Smooth muscle cell (in vitro differentiated cells): Measurements from ENCODE around the gene RTN4R. TPM values are rescaled to one million over a fixed set of nuclear protein-coding genes. Genes with fewer than 3 reads are reported as not detected.

Experiments used
- DNase-seq: peaks from one replicate; lab custom pipeline; 2025; ENCODE audit not compliant: unreplicated experiment; lab: John Stamatoyannopoulos, UW
- H2AFZ ChIP-seq: fragments of 200-600 bp; sonication (generic); 2 replicates; pipeline ENCODE4 v1.6.0; 2016; ENCODE audit warnings: antibody characterized with exemption, low read depth, mild to moderate bottlenecking
- H3F3A ChIP-seq: fragments of 200-600 bp; sonication (generic); 2 replicates; pipeline ENCODE4 v1.6.0; 2017; ENCODE audit warnings: antibody characterized with exemption, low read depth
- H3K27ac ChIP-seq: fragments of 200-600 bp; sonication (generic); 2 replicates; pipeline ENCODE4 v1.5.1; 2016; ENCODE audit warnings: low read depth, mild to moderate bottlenecking
- H3K27me3 ChIP-seq: fragments of 200-600 bp; sonication (generic); 2 replicates; pipeline ENCODE4 v1.6.1; 2016; ENCODE audit warnings: low read depth, mild to moderate bottlenecking
- H3K36me3 ChIP-seq: fragments of 200-600 bp; sonication (generic); 2 replicates; pipeline ENCODE4 v1.5.1; 2016; ENCODE audit warnings: low read depth
- H3K4me1 ChIP-seq: fragments of 200-600 bp; sonication (generic); 2 replicates; pipeline ENCODE4 v1.5.1; 2016; ENCODE audit warnings: low read depth
- H3K4me2 ChIP-seq: fragments of 200-600 bp; sonication (generic); 2 replicates; pipeline ENCODE4 v1.6.0; 2016; ENCODE audit warnings: mild to moderate bottlenecking
- H3K4me3 ChIP-seq: fragments of 200-600 bp; sonication (generic); 2 replicates; pipeline ENCODE4 v1.5.1; 2016; ENCODE audit warnings: mild to moderate bottlenecking
- H3K79me2 ChIP-seq: fragments of 200-600 bp; sonication (generic); 2 replicates; pipeline ENCODE4 v1.6.0; 2016; ENCODE audit warnings: low read depth, mild to moderate bottlenecking
- H3K9ac ChIP-seq: fragments of 200-600 bp; sonication (generic); 2 replicates; pipeline ENCODE4 v1.6.0; 2016; ENCODE audit warnings: low read depth
- H3K9me3 ChIP-seq: fragments of 200-600 bp; sonication (generic); replicated peaks from 2 replicates; pipeline ENCODE4 v1.5.1; 2016; ENCODE audit warnings: low read depth
- H4K20me1 ChIP-seq: fragments of 200-600 bp; sonication (generic); 2 replicates; pipeline ENCODE4 v1.6.0; 2016; ENCODE audit warnings: low read depth
- CTCF ChIP-seq: fragments of 200-600 bp; sonication (generic); IDR thresholded peaks from 2 replicates; pipeline ENCODE4 v1.5.1; 2017; ENCODE audit warnings: borderline replicate concordance, mild to moderate bottlenecking, antibody characterized with exemption; ENCODE audit not compliant: insufficient read depth, poor library complexity, severe bottlenecking
- WGBS: methylation state at CpG from one replicate; pipeline ENCODE4 v1.1.7; 2016; ENCODE audit warnings: low lambda C conversion rate; 5-methylcytosine and 5-hydroxymethylcytosine counted together
- polyA plus RNA-seq: library from polyadenylated mRNA; unstranded; fragments of >200 nt; fragmentation: Nextera tagmentation; extraction: Ambion mirVana; gene quantifications from 2 replicates; pipeline ENCODE4 v1.2.1, GENCODE V29; 2016
- total RNA-seq: library from RNA; depleted of rRNA; stranded (reverse); fragments of >200 nt; gene quantifications from 2 replicates; pipeline ENCODE4 v1.2.3, GENCODE V29; 2014

Gene RTN4R
- total and polyA plus RNA-seq, 2 experiments from 2014 or later: 1.8 to 4.7 TPM

- Histone ChIP-seq H3K79me2 (no peaks in the 10 kb centered on the region), H3K4me2 (no peak overlapping the region), H3K9ac (no peak overlapping the region), H4K20me1 (no peaks in the 10 kb centered on the region), H3F3A (no peaks in the 10 kb centered on the region), H3K4me1 (no peaks in the 10 kb centered on the region), H3K36me3 (no peaks in the 10 kb centered on the region), H2AFZ (no peak overlapping the region), H3K4me3 (no peak overlapping the region), H3K9me3 (no peaks in the 10 kb centered on the region), H3K27ac (no peak overlapping the region), H3K27me3 (no peaks in the 10 kb centered on the region)
- WGBS: 94% methylated on average over 19 of the region's 23 CpGs
- TF ChIP-seq CTCF: no peak
- DNase-seq: no peak
Measured at GRCh38 chr22:20254975-20255946, 12.9 kb downstream of the RTN4R start.

GRCh38 chr22:20253161-20253560, 15.0 kb downstream of the RTN4R start:
- 85% methylated on average over 7 of the region's 7 CpGs for WGBS
- H4K20me1 ChIP-seq: no peaks in the 10 kb centered on the region
- H3K27me3 ChIP-seq: no peaks in the 10 kb centered on the region
- H3K4me2 ChIP-seq: no peak overlapping the region
- H3K9ac ChIP-seq: no peak overlapping the region
- no peaks in the 10 kb centered on the region for H3K36me3 ChIP-seq
- H3K27ac ChIP-seq: no peak overlapping the region
- no peak overlapping the region for H3K4me3 ChIP-seq
- TF ChIP-seq CTCF: no peak
- no peak for DNase-seq
- no peaks in the 10 kb centered on the region for H3K79me2 ChIP-seq
- no peaks in the 10 kb centered on the region for H3K9me3 ChIP-seq
- H2AFZ ChIP-seq: no peak overlapping the region
- no peaks in the 10 kb centered on the region for H3F3A ChIP-seq
- H3K4me1 ChIP-seq: no peaks in the 10 kb centered on the region

GRCh38 chr22:20251981-20252380, 16.1 kb downstream of the RTN4R start:
- Histone ChIP-seq H3K9ac (no peak overlapping the region), H3K4me2 (no peak overlapping the region), H3F3A (no peaks in the 10 kb centered on the region), H3K36me3 (no peaks in the 10 kb centered on the region), H3K4me1 (peaks cover under 1% of the 10 kb centered on the region), H3K79me2 (no peaks in the 10 kb centered on the region), H3K27ac (no peak overlapping the region), H3K27me3 (no peaks in the 10 kb centered on the region), H4K20me1 (no peaks in the 10 kb centered on the region), H3K4me3 (no peak overlapping the region), H2AFZ (no peak overlapping the region), H3K9me3 (no peaks in the 10 kb centered on the region)
- no peak for TF ChIP-seq CTCF
- DNase-seq: no peak
- WGBS: 94% methylated on average over 5 of the region's 5 CpGs

GRCh38 chr22:20251491-20251890, 16.6 kb downstream of the RTN4R start:
- Histone ChIP-seq H3F3A (no peaks in the 10 kb centered on the region), H3K27ac (no peak overlapping the region), H3K9ac (no peak overlapping the region), H4K20me1 (no peaks in the 10 kb centered on the region), H3K4me3 (no peak overlapping the region), H3K79me2 (no peaks in the 10 kb centered on the region), H3K27me3 (no peaks in the 10 kb centered on the region), H3K9me3 (no peaks in the 10 kb centered on the region), H2AFZ (no peak overlapping the region), H3K36me3 (no peaks in the 10 kb centered on the region), H3K4me2 (no peak overlapping the region), H3K4me1 (peaks cover 5% of the 10 kb centered on the region)
- TF ChIP-seq CTCF: no peak
- no peak for DNase-seq
